HL-60/S4 (cell line): ENCODE measurements around the gene CEP128.

Source experiments
- in situ Hi-C: fragments of 300-500 bp; cut with MboI; formaldehyde crosslinking; loops from 2 replicates; pipeline ENCODE4 v1.14.3; 2022; ENCODE audit warnings: low sequenced_read_pairs

The CEP128 gene

GRCh38 chr14:80781972-80782367 lies 159.6 kb downstream of the CEP128 start:
- in situ Hi-C loops, result no loop called here

GRCh38 chr14:80780500-80780899 lies 161.0 kb downstream of the CEP128 start:
- in situ Hi-C loops, result no loop called here

DNA sequence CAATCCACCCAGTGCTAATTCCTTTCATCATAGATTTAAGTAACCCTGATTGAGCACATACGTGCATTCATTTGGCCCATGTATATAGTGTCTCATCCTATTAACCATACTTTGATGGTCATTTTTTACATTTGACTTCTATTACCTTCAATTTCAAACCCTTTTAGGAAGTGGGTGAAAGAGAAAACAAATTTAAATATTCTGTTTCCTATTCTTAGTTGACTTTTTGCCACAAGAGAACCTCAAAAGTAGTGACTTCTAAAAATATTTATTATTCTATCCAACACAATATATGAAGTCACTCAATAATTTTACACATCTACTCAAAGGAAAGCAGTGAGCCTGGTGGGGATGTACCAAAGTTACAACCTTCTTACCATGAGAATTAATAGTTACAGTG lies 164.9 kb downstream of the CEP128 start:
- in situ Hi-C loops, result no loop called here

DNA sequence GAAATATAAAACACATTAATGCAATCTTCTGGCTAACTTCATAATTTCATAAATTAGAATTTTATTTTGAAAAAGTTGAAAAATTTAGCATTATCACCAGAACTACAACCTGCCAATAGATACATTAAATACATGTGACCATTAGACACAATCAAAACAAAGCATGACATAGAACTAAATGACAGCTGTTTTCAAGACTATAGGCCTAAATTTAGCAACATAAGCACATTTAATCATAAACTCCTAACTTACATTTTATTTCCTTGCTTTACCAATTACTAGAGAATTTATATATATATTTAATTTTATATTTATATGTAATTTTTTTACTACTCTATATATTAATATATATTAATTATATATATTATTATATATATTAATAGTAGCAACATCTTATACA lies 165.4 kb downstream of the CEP128 start:
- in situ Hi-C loops, result no loop called here

DNA sequence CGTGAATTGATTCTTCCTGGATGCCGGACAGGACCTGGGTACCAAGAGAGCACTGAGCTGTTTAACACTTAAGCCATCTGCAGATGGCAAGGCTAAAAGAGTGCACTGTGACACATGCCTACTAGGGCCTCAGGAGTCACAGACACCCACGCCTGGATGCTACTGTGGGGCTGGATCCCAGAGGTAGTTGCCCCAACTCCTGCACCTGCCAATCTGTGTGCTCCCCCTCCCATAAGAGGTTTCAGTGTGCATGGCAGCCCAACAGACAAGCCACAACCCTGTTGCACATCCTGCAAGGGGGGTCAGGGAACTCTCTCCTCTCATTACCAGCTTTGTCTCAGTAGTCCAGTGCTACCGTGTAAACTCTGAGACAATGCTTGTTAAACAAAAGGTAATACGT lies 169.0 kb downstream of the CEP128 start:
- in situ Hi-C loops, result no loop called here

DNA sequence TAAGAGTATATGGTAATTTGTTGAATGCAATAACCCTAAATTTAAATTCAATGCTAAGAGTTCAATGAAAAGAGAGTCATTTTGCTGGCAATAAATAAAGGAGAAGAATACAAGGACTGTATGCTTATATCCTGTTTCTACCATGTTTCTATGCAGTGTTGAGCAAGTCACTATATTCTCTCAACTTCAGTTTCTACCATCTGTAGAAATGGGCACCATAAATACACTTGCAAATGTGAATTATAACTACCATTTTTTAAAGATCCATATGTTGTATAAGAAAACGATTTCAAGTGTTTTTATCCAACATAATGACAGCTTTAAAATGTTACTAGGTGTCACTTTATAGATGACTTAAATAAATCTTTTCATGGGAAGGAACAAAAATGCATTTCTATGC lies 170.3 kb downstream of the CEP128 start:
- in situ Hi-C loops, result no loop called here

DNA sequence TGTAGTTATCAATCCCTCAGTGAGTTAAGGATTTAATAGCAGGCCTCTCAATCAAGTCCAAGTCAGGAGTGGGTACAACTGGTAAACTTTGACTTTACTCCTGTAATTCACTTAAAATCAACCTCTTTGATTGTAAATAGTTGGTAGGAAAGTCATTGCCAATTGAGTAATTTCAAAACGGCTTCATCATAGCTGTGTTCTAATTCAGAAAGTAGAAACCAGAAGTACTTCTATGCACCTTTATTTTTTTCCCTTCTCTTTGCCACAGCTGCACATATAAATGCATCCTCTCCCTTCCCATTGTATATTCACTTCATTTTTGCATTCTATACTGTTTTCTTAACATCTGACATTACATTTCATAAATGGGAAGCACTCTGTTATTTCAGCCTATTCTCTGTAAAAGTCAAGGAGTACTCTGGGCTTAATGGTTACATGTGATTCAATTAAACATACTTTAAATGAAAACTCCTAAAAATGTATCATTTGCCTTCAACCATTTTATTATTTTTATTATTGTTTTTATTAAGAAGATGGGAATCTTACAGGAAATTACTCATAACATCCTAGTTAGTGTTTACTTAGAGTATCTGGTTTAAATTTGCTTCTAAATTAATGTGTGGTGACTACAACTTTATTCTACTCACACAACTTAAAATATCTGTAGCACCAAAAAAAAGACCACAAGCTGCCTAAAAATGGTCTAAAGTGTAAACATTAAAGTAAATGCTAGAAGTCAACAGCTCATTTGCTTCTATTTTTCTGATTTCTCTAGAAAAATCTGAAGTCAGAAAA lies 171.2 kb downstream of the CEP128 start:
- in situ Hi-C loops, result no loop called here

DNA sequence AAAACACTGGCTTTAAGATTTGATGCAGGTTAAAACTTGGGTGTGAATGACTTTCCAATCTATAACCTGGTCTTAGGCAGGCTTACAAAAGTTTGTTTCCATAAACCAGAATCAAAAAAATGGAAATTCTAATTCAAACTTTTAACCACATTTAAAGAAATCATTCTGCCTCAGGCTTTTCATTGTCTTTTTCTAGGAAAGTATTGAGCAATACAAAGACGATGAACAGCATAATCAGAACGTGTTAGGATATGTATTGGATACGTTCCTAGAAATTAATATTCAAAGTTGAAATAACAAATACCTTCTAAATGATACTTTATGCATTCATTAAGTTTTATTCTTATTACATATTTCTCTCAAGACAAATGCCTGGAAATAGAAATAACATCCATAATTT lies 172.9 kb downstream of the CEP128 start:
- in situ Hi-C loops, result no loop called here

DNA sequence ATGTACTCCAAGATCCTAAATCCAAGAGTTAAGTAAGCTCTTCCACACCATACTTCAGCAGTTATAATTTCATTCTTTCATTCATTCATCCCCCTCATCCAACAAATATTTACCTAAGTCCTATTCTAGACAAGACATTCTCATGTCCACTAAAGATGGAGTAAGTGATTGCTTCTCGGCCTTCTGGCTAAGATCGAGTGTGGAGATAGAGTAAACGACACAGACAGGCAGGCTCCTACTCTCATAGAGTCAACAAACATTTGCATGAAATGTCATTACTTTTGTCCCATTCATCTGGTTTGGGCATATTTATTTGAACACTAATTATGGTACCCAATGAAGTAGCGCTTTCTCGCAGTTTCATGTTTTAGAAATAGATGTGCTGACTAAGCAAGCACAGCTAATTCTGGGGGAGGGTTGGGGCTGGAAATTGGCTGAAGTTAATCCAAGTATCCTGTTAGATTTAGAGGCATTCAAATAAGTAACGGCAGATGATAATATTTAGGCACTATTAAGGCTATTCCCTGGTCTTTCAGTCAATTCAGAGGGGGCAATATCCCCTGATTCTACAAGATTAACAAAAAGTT lies 176.5 kb downstream of the CEP128 start:
- in situ Hi-C loops, result no loop called here

DNA sequence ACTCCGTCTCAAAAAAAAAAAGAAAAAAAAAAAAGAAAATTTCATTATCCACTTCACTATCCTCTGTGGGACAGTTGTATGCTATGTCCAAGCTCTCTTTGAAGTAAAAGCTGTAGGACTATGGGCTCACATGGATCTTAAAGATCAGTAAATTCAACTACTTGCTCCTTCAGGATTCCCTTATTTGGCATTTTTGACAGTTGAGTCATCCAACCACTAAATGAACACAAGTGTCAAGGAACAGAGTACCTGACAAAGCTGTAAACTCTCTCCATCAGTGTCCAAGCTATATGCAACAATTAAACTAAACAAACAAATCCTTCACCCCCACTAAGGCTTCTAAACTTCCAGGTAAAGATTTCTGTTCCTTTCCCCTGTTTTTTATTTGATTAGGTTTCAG lies 177.0 kb downstream of the CEP128 start:
- in situ Hi-C loops, result no loop called here

GRCh38 chr14:80762641-80763228 lies 178.8 kb downstream of the CEP128 start:
- in situ Hi-C loops, result no loop called here

- in situ Hi-C loops, result no loop called here
Observed at GRCh38 chr14:80754696-80755095, 186.8 kb downstream of the CEP128 start.

DNA sequence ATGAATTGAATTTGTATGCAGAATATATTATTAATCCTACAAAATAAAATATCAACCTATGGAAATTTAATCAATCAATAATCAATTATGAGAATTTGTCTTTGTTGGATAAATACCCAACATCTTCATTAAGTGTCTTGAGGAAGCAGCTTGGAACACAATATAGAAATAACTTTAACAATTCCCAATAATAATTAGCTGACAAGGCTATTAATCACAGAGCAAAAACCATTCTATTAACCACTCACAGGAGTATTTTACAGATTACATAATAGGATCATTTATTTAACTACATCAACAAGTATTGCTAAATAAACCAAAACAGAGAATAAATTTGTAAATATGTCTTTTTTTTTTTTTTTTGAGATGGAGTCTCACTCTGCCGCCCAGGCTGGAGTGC lies 190.3 kb downstream of the CEP128 start:
- in situ Hi-C loops, result no loop called here

- in situ Hi-C loops, result no loop called here
Observed at GRCh38 chr14:80726211-80726610, 215.3 kb downstream of the CEP128 start.

- in situ Hi-C loops, result no loop called here
Observed at GRCh38 chr14:80718940-80719339, 222.6 kb downstream of the CEP128 start.

DNA sequence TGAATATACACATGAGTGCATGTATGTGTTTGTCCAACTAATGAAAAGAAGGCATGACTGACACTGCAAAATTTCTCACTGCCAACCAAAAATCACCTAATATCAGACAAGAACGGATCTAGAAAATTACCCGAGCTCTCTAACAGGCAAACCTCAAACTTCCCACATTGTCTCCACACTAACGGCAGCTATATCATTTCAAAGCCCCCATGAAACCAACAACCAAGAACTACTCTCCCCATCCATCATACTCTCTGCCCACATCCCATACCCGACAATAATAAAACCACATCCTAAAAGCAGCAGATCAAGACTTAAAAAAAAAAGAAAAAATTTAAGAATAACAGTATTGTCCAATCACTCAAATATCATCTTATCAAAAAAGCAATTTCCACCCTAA lies 227.1 kb downstream of the CEP128 start:
- in situ Hi-C loops, result no loop called here

DNA sequence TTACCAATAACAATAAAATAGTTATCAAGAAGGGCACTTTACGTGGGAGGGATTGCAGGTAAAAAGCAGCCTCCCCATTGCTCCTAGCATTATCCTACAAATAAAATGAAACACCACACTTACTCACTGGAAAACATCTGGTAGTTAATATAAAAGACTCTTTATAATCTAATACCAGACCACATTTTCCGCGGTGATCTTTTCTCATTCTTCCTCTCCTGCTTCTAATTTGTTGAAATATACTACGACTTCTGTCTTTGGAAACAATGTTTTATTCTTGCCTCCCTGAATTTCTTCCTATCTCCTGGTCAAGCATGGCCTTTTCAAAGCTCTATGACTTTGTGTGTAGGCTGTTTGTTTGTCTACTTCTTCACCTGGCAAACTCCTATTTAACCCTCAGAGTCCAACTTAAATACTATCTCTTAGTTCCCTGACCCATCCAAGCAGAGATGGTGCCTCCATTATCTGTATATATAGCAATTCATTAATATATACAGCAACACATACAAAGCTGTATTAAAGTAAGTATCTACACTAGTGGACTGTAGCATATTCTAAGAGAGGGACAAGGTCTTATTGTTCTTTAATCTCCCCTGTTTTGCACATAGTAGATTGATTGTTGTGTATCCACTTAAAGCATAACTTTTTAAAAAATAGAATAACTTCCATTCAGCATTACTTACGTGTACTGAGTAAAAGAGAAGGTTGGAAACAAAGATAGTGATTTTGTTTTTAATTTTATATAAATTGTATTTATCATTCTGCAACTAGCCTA lies 228.3 kb downstream of the CEP128 start:
- in situ Hi-C loops, result no loop called here

- in situ Hi-C loops, result no loop called here
Observed at GRCh38 chr14:80705241-80705980, 236.1 kb downstream of the CEP128 start.

- in situ Hi-C loops, result no loop called here
Observed at GRCh38 chr14:80700601-80701000, 240.9 kb downstream of the CEP128 start.

GRCh38 chr14:80699861-80700260 lies 241.7 kb downstream of the CEP128 start:
- in situ Hi-C loops, result no loop called here

- in situ Hi-C loops, result no loop called here
Observed at GRCh38 chr14:80698974-80699373, 242.6 kb downstream of the CEP128 start.
